MCF 10A (cell line): ENCODE data around the gene SYT1. TPM values are rescaled to one million over a fixed set of nuclear protein-coding genes. Genes with fewer than 3 reads are reported as not detected.

ENCODE experiments used
- BruUV-seq: library from RNA; stranded (reverse); fragments of 400-500 nt; replicated peaks from 2 replicates; lab custom pipeline; 2021; lab: Mats Ljungman, UMichigan
- CTCF ChIA-PET: fragments of 300-600 bp; sonication (Branson Sonifier 250); formaldehyde crosslinking; extraction: SDS; loops from one replicate; lab custom pipeline; 2021; ENCODE audit warnings: antibody characterized with exemption, inconsistent platforms; lab: Yijun Ruan, JAX
- POLR2A ChIA-PET: fragments of 300-600, 350-650 bp; sonication (Branson Sonifier 250); formaldehyde crosslinking; extraction: SDS; loops from one replicate; lab custom pipeline; 2020; ENCODE audit warnings: antibody characterized with exemption, inconsistent platforms; lab: Yijun Ruan, JAX
- DNase-seq: peaks from one replicate; pipeline ENCODE4 v3.0.0-alpha.2; 2018; ENCODE audit not compliant: unreplicated experiment
- H3K27ac Mint-ChIP-seq: one replicate; pipeline ENCODE4 v1.8.0; 2022; ENCODE audit warnings: mild to moderate bottlenecking, low read depth, mixed read lengths; ENCODE audit not compliant: unreplicated experiment
- H3K27me3 Mint-ChIP-seq: one replicate; pipeline ENCODE4 v1.8.0; 2022; ENCODE audit warnings: mixed read lengths; ENCODE audit not compliant: insufficient read depth, unreplicated experiment
- H3K36me3 Mint-ChIP-seq: one replicate; pipeline ENCODE4 v1.8.0; 2022; ENCODE audit warnings: mild to moderate bottlenecking, moderate library complexity, mixed read lengths; ENCODE audit not compliant: insufficient read depth, unreplicated experiment
- H3K4me1 Mint-ChIP-seq: one replicate; pipeline ENCODE4 v1.8.0; 2022; ENCODE audit warnings: mixed read lengths; ENCODE audit not compliant: insufficient read depth, unreplicated experiment
- H3K4me3 Mint-ChIP-seq: one replicate; pipeline ENCODE4 v1.8.0; 2022; ENCODE audit warnings: mild to moderate bottlenecking, moderate library complexity, mixed read lengths; ENCODE audit not compliant: unreplicated experiment
- H3K9me3 Mint-ChIP-seq: one replicate; pipeline ENCODE4 v1.8.0; 2022; ENCODE audit warnings: mixed read lengths; ENCODE audit not compliant: unreplicated experiment
- intact Hi-C: fragments of 100-400 bp; cut with micrococcal nuclease; formaldehyde crosslinking; loops from 2 replicates; pipeline ENCODE4 v1.14.1; 2022
- total RNA-seq: library from RNA; stranded (reverse); gene quantifications from 2 replicates; pipeline ENCODE4 v1.2.3, GENCODE V29; 2022
- TF ChIP-seq, protein P1 (sequence below): fragments of 200-600 bp; IDR thresholded peaks from one replicate; pipeline ENCODE4 v1.8.0; 2022; ENCODE audit warnings: antibody characterized with exemption, mild to moderate bottlenecking; ENCODE audit not compliant: unreplicated experiment

SYT1 gene
- total RNA-seq, 1 experiment from 2014 or later, result 7.4 TPM

GRCh38 chr12:79309039-79309438, 444.5 kb downstream of the SYT1 start:
- no peaks in the 10 kb centered on the region for H3K4me1 Mint-ChIP-seq
- no peak overlapping the region for H3K27ac Mint-ChIP-seq
- CTCF ChIA-PET, result interaction anchor here (1.1 kb wide), 1 partner anchor 35 kb away, joined by 7 read pairs; no protein-coding TSS in a partner anchor
- TF ChIP-seq, protein P1, sequence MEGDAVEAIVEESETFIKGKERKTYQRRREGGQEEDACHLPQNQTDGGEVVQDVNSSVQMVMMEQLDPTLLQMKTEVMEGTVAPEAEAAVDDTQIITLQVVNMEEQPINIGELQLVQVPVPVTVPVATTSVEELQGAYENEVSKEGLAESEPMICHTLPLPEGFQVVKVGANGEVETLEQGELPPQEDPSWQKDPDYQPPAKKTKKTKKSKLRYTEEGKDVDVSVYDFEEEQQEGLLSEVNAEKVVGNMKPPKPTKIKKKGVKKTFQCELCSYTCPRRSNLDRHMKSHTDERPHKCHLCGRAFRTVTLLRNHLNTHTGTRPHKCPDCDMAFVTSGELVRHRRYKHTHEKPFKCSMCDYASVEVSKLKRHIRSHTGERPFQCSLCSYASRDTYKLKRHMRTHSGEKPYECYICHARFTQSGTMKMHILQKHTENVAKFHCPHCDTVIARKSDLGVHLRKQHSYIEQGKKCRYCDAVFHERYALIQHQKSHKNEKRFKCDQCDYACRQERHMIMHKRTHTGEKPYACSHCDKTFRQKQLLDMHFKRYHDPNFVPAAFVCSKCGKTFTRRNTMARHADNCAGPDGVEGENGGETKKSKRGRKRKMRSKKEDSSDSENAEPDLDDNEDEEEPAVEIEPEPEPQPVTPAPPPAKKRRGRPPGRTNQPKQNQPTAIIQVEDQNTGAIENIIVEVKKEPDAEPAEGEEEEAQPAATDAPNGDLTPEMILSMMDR, result no peak
- no peaks in the 10 kb centered on the region for H3K27me3 Mint-ChIP-seq
- POLR2A ChIA-PET, result no interaction called here
- no TSS peak for BruUV-seq
- no peak for DNase-seq
- no peaks in the 10 kb centered on the region for H3K36me3 Mint-ChIP-seq
- no peaks in the 10 kb centered on the region for H3K9me3 Mint-ChIP-seq
- intact Hi-C loops, result no loop called here
- H3K4me3 Mint-ChIP-seq, result no peak overlapping the region

GRCh38 chr12:79317179-79317847, 452.7 kb downstream of the SYT1 start:
- intact Hi-C loops, result no loop called here
- H3K27me3 Mint-ChIP-seq, result no peaks in the 10 kb centered on the region
- H3K27ac Mint-ChIP-seq, result no peak overlapping the region
- no peak for DNase-seq
- no peak overlapping the region for H3K4me3 Mint-ChIP-seq
- no peaks in the 10 kb centered on the region for H3K9me3 Mint-ChIP-seq
- TF ChIP-seq, protein P1, result no peak
- H3K4me1 Mint-ChIP-seq, result no peaks in the 10 kb centered on the region
- no TSS peak for BruUV-seq
- no peaks in the 10 kb centered on the region for H3K36me3 Mint-ChIP-seq
- POLR2A ChIA-PET, result no interaction called here
- CTCF ChIA-PET, result no interaction called here

GRCh38 chr12:79322905-79323304, 458.3 kb downstream of the SYT1 start:
- H3K9me3 Mint-ChIP-seq, result no peaks in the 10 kb centered on the region
- TF ChIP-seq, protein P1, result no peak
- BruUV-seq, result no TSS peak
- POLR2A ChIA-PET, result interaction anchor here (0.7 kb wide), 1 partner anchor 1843 kb away, joined by 4 read pairs; no protein-coding TSS in a partner anchor
- intact Hi-C loops, result no loop called here
- no peak for DNase-seq
- CTCF ChIA-PET, result interaction anchor here (0.7 to 1.3 kb wide), 3 partner anchors 22 to 806 kb away, joined by 3 to 6 read pairs (median 4); no protein-coding TSS in a partner anchor
- no peaks in the 10 kb centered on the region for H3K4me1 Mint-ChIP-seq
- H3K27me3 Mint-ChIP-seq, result no peaks in the 10 kb centered on the region
- H3K36me3 Mint-ChIP-seq, result peaks cover 3% of the 10 kb centered on the region
- H3K4me3 Mint-ChIP-seq, result no peak overlapping the region
- no peak overlapping the region for H3K27ac Mint-ChIP-seq

DNA sequence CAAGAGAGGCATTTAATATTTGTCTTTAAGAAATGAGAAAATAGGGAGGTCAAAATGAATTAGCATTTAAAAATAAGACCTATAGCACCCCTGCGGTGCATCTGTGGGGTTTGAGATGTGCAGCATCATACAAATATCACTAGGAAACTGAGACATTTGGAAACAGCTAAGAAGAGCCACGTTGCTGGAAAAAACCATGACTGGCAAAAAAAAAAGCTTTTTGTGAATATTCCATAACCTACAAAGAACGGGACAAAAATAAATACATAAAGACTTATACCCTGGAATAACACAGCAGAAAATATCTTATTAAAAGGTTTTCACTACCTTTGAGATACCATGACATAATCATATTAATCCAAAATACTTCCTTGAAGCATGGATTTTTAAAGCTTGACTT, 460.0 kb downstream of the SYT1 start:
- ChIA-PET CTCF (interaction anchor here (0.6 kb wide), 1 partner anchor 761 kb away, joined by 3 read pairs; no protein-coding TSS in a partner anchor), POLR2A (no interaction called here)
- Mint-ChIP-seq H3K27ac (no peak overlapping the region), H3K9me3 (no peaks in the 10 kb centered on the region), H3K27me3 (no peaks in the 10 kb centered on the region), H3K4me1 (no peaks in the 10 kb centered on the region), H3K4me3 (no peak overlapping the region), H3K36me3 (peaks cover 4% of the 10 kb centered on the region)
- TF ChIP-seq, protein P1, result no peak
- DNase-seq, result no peak
- intact Hi-C loops, result no loop called here
- BruUV-seq, result no TSS peak
